Stimulated activated CD8-positive, alpha-beta memory T cell treated with anti-CD3 and anti-CD28 coated beads, Interleukin-4, amount 100 ng/mL, for 48 hours (primary cell): ENCODE measurements around the gene CDH18.

Experiments used
- DNase-seq: peaks from one replicate; pipeline ENCODE4 v3.0.0-alpha.2; 2020

The CDH18 gene

GRCh38 chr5:19728571-19728970 is 259.4 kb downstream of the CDH18 start:
- DNase-seq, result no peak

GRCh38 chr5:19719109-19719508 is 268.9 kb downstream of the CDH18 start:
- no peak for DNase-seq

GRCh38 chr5:19713740-19714139 is 274.3 kb downstream of the CDH18 start:
- DNase-seq, result no peak

GRCh38 chr5:19709403-19709802 is 278.6 kb downstream of the CDH18 start:
- no peak for DNase-seq

GRCh38 chr5:19706776-19707175 is 281.2 kb downstream of the CDH18 start:
- DNase-seq, result no peak

GRCh38 chr5:19701731-19702130 is 286.3 kb downstream of the CDH18 start:
- no peak for DNase-seq

GRCh38 chr5:19694949-19695611 is 292.9 kb downstream of the CDH18 start:
- no peak for DNase-seq

- no peak for DNase-seq
Observed at GRCh38 chr5:19690978-19691377, 297.0 kb downstream of the CDH18 start.

GRCh38 chr5:19685473-19685872 is 302.5 kb downstream of the CDH18 start:
- DNase-seq, result no peak

GRCh38 chr5:19676895-19677294 is 311.1 kb downstream of the CDH18 start:
- DNase-seq, result no peak

- DNase-seq, result no peak
Observed at GRCh38 chr5:19660679-19661078, 327.3 kb downstream of the CDH18 start.

- DNase-seq, result no peak
Observed at GRCh38 chr5:19655627-19656026, 332.4 kb downstream of the CDH18 start.

GRCh38 chr5:19638461-19638860 is 349.5 kb downstream of the CDH18 start:
- no peak for DNase-seq

- no peak for DNase-seq
Observed at GRCh38 chr5:19630876-19631275, 357.1 kb downstream of the CDH18 start.

- DNase-seq, result no peak
Observed at GRCh38 chr5:19626211-19626610, 361.8 kb downstream of the CDH18 start.

GRCh38 chr5:19625562-19625961 is 362.4 kb downstream of the CDH18 start:
- DNase-seq, result no peak

- DNase-seq, result no peak
Observed at GRCh38 chr5:19619571-19619970, 368.4 kb downstream of the CDH18 start.

GRCh38 chr5:19616701-19617215 is 371.2 kb downstream of the CDH18 start:
- DNase-seq, result no peak

GRCh38 chr5:19615661-19616060 is 372.3 kb downstream of the CDH18 start:
- DNase-seq, result no peak

GRCh38 chr5:19615071-19615470 is 372.9 kb downstream of the CDH18 start:
- no peak for DNase-seq

GRCh38 chr5:19608444-19609002 is 379.5 kb downstream of the CDH18 start:
- no peak for DNase-seq

GRCh38 chr5:19605846-19606407 is 382.1 kb downstream of the CDH18 start:
- no peak for DNase-seq

- no peak for DNase-seq
Observed at GRCh38 chr5:19584131-19584530, 403.9 kb downstream of the CDH18 start.

GRCh38 chr5:19577882-19578281 is 410.1 kb downstream of the CDH18 start:
- DNase-seq, result no peak

- DNase-seq, result no peak
Observed at GRCh38 chr5:19568004-19568403, 420.0 kb downstream of the CDH18 start.
